HG03521 (cell line): ENCODE results near the gene RPS28.

ENCODE experiments used
- ATAC-seq: cut with Tn5 transposase; IDR thresholded peaks from one replicate; pipeline ENCODE4 v1.9.1; 2021; ENCODE audit warnings: mild to moderate bottlenecking, moderate library complexity; ENCODE audit not compliant: unreplicated experiment

The RPS28 gene

GRCh38 chr19:8370176-8371010 lies 49.1 kb downstream of the RPS28 start:
- no peak for ATAC-seq

GRCh38 chr19:8371011-8371804 lies 49.9 kb downstream of the RPS28 start:
- no peak for ATAC-seq
